Loucy (cell line): ENCODE results near the gene STAC3.

Source experiments
- H2AFZ ChIP-seq: fragments of 200-600 bp; sonication (generic); 2 replicates; pipeline ENCODE4 v1.6.0; 2016; ENCODE audit warnings: antibody characterized with exemption, mild to moderate bottlenecking, low read length, moderate library complexity
- H3F3A ChIP-seq: fragments of 200-600 bp; 2 replicates; pipeline ENCODE4 v1.6.0; 2016; ENCODE audit warnings: antibody characterized with exemption, low read depth, mild to moderate bottlenecking
- H3K27me3 ChIP-seq: fragments of 200-600 bp; sonication (generic); 2 replicates; pipeline ENCODE4 v1.6.1; 2014; ENCODE audit warnings: low read length, mild to moderate bottlenecking; ENCODE audit not compliant: insufficient read depth, poor library complexity, severe bottlenecking
- H3K36me3 ChIP-seq: fragments of 200-600 bp; sonication (generic); 2 replicates; pipeline ENCODE4 v1.6.1; 2016; ENCODE audit warnings: low read length; ENCODE audit not compliant: insufficient read depth
- H3K4me1 ChIP-seq: fragments of 200-600 bp; sonication (generic); 2 replicates; pipeline ENCODE4 v1.5.1; 2014; ENCODE audit warnings: low read length, mild to moderate bottlenecking; ENCODE audit not compliant: insufficient read depth, poor library complexity, severe bottlenecking
- H3K4me2 ChIP-seq: fragments of 200-600 bp; sonication (generic); 2 replicates; pipeline ENCODE4 v1.6.0; 2014; ENCODE audit warnings: antibody characterized with exemption, low read length, low read depth, mild to moderate bottlenecking; ENCODE audit not compliant: poor library complexity, severe bottlenecking
- H3K4me3 ChIP-seq: fragments of 200-600 bp; sonication (generic); 2 replicates; pipeline ENCODE4 v1.5.1; 2014; ENCODE audit warnings: low read length, mild to moderate bottlenecking, mixed read lengths; ENCODE audit not compliant: poor library complexity, severe bottlenecking
- H3K79me2 ChIP-seq: fragments of 200-600 bp; sonication (generic); 2 replicates; pipeline ENCODE4 v1.6.1; 2014; ENCODE audit warnings: low read length; ENCODE audit not compliant: insufficient read depth
- H3K9ac ChIP-seq: fragments of 200-600 bp; sonication (generic); 2 replicates; pipeline ENCODE4 v1.6.0; 2014; ENCODE audit warnings: mild to moderate bottlenecking, low read depth, low read length, moderate library complexity; ENCODE audit not compliant: poor library complexity, severe bottlenecking
- H3K9me2 ChIP-seq: fragments of 200-600 bp; sonication (generic); replicated peaks from 2 replicates; pipeline ENCODE4 v1.6.1; 2016; ENCODE audit warnings: low read depth, low read length, mixed read lengths
- H3K9me3 ChIP-seq: fragments of 200-600 bp; sonication (generic); 2 replicates; pipeline ENCODE4 v1.6.1; 2014; ENCODE audit warnings: mild to moderate bottlenecking, antibody characterized with exemption, low read length, low read depth; ENCODE audit not compliant: insufficient read depth
- H4K20me1 ChIP-seq: fragments of 200-600 bp; sonication (generic); 2 replicates; pipeline ENCODE4 v1.6.0; 2014; ENCODE audit warnings: antibody characterized with exemption, low read length, mild to moderate bottlenecking; ENCODE audit not compliant: insufficient read depth, poor library complexity, severe bottlenecking
- CTCF ChIP-seq: fragments of 200-600 bp; sonication (generic); conservative IDR thresholded peaks from 2 replicates; pipeline ENCODE4 v1.5.1; 2014; ENCODE audit warnings: mild to moderate bottlenecking, antibody characterized with exemption, low read length
- EZH2phosphoT487 ChIP-seq: fragments of 200-600 bp; IDR thresholded peaks from 2 replicates; pipeline ENCODE4 v1.6.1; 2018; ENCODE audit warnings: antibody characterized with exemption, mild to moderate bottlenecking, moderate library complexity, borderline replicate concordance

The STAC3 gene

GRCh38 chr12:57255916-57256315, 4.9 kb upstream of the STAC3 start:
- no peaks in the 10 kb centered on the region for H3K9me2 ChIP-seq

GRCh38 chr12:57254506-57255280, 3.7 kb upstream of the STAC3 start:
- Histone ChIP-seq H3K9me2 (no peaks in the 10 kb centered on the region), H4K20me1 (no peaks in the 10 kb centered on the region), H3K4me3 (no peak overlapping the region), H3F3A (no peaks in the 10 kb centered on the region), H3K9me3 (no peaks in the 10 kb centered on the region), H3K4me2 (no peak overlapping the region), H3K36me3 (peaks cover 31% of the 10 kb centered on the region; the same call in 1 of the 2 replicates), H3K9ac (no peak overlapping the region), H3K79me2 (no peaks in the 10 kb centered on the region), H2AFZ (no peak overlapping the region), H3K4me1 (peaks cover 2% of the 10 kb centered on the region), H3K27me3 (no peaks in the 10 kb centered on the region)
- TF ChIP-seq EZH2phosphoT487 (no peak), CTCF (no peak)

More at GRCh38 chr12:57255916-57256315, 4.9 kb upstream of the STAC3 start:
- Histone ChIP-seq H3K4me1 (no peaks in the 10 kb centered on the region), H3F3A (no peaks in the 10 kb centered on the region), H3K9me3 (no peaks in the 10 kb centered on the region), H3K79me2 (no peaks in the 10 kb centered on the region), H3K9ac (no peak overlapping the region), H2AFZ (no peak overlapping the region), H3K4me2 (no peak overlapping the region), H4K20me1 (no peaks in the 10 kb centered on the region), H3K27me3 (no peaks in the 10 kb centered on the region), H3K4me3 (no peak overlapping the region), H3K36me3 (peaks cover 33% of the 10 kb centered on the region; the same call in 1 of the 2 replicates)
- TF ChIP-seq CTCF = no peak
- TF ChIP-seq EZH2phosphoT487 = no peak

- Histone ChIP-seq H4K20me1 (no peaks in the 10 kb centered on the region), H3K4me2 (no peak overlapping the region), H3K9ac (no peak overlapping the region), H3K9me2 (no peaks in the 10 kb centered on the region), H3K79me2 (peaks cover 6% of the 10 kb centered on the region), H3F3A (peaks cover 4% of the 10 kb centered on the region; the same call in 1 of the 2 replicates), H3K4me1 (peaks cover 17% of the 10 kb centered on the region), H3K27me3 (no peaks in the 10 kb centered on the region), H3K9me3 (no peaks in the 10 kb centered on the region), H3K4me3 (no peak overlapping the region), H2AFZ (no peak overlapping the region), H3K36me3 (no peaks in the 10 kb centered on the region)
- TF ChIP-seq EZH2phosphoT487 (no peak), CTCF (no peak)
Observed at GRCh38 chr12:57250541-57250940, 446 bp downstream of the STAC3 start.
